Hematopoietic multipotent progenitor cell treated with erythropoietin and hydrocortisone succinate and interleukin-3 and kit ligand, for 15 days (in vitro differentiated cells): ENCODE measurements around the gene ASB18.
"Not testable (repeated sequence)": the region's sequence is repeated elsewhere in the genome, so short reads cannot be mapped to it uniquely, and the experiment has no call there.

Experiments
- DNase-seq: peaks from one replicate; pipeline ENCODE4 v3.0.0-alpha.2; 2015; ENCODE audit warnings: low spot score

ASB18 gene

DNA sequence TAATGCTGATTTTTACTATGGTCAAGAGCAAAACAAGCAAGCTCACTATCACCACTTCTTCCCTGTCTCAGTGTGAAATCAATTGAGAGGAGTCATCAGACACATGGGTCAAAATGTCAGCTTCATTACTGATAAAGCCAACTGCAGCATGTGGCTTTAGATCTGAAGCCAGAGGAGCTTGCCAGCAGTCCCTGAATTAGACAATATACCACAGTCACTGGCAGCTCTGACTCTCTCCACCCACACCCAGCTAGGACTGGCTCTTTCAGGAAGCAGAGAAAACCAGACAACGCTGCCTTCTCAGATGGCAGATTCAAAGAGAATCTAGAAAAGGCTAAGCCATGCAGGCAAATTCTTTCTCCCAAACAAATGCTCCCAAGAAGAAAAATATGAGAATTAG, 20.0 kb upstream of the ASB18 start:
- DNase-seq, result no peak

DNA sequence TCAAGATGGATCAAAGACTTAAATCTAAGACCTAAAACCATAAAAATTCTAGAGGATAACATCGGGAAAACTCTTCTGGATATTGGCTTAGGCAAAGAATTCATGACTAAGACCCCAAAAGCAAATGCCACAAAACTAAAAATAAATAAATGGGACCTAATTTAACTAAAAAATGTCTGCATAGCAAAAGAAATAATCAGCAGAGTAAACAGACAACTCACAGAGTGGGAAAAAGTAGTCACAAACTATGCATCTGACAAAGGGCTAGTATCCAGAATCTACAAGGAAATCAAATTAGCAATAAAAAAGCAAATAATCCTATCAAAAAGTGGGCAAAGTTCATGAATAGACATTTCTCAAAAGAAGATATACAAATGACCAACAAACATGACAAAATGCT, 18.2 kb upstream of the ASB18 start:
- DNase-seq, result no peak

GRCh38 chr2:236281423-236281822, 17.2 kb upstream of the ASB18 start:
- DNase-seq, result no peak

- no peak for DNase-seq
Observed at GRCh38 chr2:236273126-236273525, 8.9 kb upstream of the ASB18 start.

DNA sequence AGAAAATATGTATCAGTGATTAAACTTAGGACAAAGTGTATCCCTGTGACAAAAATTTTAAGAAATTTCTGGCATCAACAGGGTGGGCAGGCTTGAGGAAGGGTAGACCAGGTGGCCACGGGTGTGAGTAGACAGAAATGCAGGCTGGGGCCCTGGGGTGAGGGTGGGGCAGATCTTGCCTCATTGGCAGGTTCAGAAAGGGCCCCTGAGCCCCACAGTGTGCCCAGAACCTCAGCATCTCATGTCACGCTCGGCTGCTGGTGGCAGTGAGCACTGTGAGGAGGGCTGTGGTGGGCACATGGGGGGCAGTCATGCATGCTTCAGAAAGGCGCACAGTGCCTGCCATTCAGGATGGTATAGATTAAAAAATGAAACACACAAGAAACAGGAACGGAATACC, 7.6 kb upstream of the ASB18 start:
- no peak for DNase-seq

DNA sequence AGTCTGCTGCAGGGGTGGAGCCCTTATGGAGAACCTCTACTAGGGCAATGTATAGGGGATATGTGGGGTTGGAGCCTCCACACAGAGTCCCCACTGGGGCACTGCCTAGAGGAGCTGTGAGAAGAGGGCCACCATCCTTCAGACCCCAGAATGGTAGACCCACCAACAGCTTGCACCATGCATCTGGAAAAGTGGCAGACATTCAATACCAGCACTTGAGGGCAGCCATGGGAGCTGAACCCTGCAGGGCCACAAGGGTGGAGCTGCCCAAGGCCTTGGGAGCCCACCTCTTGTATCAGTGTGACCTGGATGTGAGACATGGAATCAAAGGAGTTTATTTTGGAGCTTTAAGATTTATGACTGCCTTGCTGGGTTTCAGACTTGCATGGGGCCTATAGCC, 5.7 kb upstream of the ASB18 start:
- not testable (repeated sequence) for DNase-seq

- no peak for DNase-seq
Observed at GRCh38 chr2:236265675-236266074, 1.5 kb upstream of the ASB18 start.

DNA sequence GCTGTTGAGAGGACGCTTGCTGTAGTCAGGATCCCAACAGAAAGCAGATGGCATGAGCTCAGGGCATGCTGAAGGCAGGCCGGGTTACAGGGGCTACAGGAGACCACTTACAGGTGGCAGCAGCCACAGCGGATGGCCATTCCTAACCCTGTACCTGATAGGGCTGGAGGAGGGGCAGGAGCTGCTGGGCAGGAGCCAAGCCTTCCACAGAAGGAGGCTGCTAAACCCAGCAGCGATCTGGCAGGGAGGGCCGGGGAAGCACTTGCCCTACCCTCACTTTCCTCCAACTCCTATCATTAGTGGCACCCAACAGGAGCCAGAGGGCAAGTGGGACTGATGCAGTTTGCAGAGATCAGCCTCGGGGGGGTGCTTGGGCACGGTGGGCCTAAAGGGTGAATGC, 2.0 kb downstream of the ASB18 start:
- DNase-seq, result no peak

DNA sequence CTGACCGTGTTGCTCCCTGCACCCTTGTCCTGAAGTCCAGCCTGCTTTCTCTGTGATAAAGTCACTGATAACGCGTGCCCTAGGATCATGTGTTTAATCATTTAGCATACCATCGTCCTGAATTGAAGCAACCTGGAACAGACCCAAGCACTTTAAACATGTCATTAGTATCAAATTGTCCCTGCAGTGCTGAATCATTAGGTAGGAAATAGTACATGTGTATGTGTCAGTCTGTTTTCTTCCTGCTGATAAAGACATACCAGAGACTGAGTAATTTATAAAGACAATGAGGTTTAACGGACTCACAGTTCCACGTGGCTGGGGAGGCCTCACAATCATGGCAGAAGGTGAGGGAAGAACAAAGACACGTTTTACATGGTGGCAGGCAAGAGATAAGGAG, 2.8 kb downstream of the ASB18 start:
- no peak for DNase-seq

DNA sequence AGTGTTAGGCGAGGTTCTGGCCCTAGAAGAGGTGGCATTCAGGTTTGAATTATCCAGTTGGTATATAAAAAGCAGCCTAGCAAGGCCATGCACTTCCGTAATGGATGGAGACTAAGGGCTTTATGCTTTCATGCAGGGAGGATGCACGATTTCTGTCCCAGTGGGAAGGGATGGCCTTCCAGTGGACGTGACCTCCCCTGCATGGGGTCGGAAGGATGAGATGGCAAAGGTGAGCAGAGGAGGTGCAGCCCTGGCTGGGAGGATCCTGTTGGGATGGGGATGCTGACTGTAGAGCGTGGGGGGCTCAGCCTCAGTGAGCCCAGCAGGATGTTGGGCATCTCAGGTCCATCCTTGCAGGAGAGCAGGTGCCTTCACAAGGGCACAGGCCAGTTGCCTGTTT, 4.8 kb downstream of the ASB18 start:
- DNase-seq, result no peak

- DNase-seq, result no peak
Observed at GRCh38 chr2:236257575-236257974, 6.6 kb downstream of the ASB18 start.

GRCh38 chr2:236257136-236257535, 7.1 kb downstream of the ASB18 start:
- no peak for DNase-seq

- no peak for DNase-seq
Observed at GRCh38 chr2:236256366-236256985, 7.7 kb downstream of the ASB18 start.

- no peak for DNase-seq
Observed at GRCh38 chr2:236254674-236255073, 9.5 kb downstream of the ASB18 start.

DNA sequence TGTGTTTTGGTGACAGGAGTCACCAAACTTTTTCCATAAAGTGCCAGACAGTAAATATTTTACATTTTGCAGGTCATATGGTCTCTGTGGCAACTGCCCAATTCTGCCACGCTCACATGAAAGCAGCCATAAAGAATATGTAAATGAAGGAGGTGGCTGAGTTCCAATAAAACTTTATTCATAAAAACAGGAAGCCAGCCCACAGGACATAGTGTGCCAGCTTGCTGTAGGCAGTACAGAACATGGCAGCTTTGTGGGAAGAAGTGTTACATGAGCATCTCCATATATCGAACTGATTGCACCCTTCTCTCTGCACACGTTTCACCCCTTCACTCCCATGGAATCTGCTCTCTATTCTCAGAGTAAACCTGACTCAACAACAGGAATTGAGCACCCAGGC, 10.2 kb downstream of the ASB18 start:
- no peak for DNase-seq

DNA sequence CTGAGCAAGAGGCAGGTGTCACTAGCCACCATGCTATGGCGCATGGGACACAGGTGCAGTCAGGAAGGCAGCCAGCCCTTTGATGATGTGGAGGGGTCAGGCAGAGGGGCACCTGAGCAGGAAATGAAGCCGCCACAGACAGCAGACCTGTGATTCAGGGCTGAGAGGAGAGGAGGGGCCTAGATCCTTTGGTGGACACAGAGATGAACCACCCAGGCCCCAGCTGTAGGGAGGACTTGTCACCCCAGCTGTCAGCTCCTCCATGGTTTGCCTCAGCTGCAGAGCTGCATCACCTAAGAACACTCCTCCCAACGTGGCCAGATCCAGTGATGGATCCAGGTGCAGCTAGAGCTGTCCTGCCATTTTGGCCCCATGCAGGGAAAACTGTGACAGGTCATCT, 11.6 kb downstream of the ASB18 start:
- no peak for DNase-seq

DNA sequence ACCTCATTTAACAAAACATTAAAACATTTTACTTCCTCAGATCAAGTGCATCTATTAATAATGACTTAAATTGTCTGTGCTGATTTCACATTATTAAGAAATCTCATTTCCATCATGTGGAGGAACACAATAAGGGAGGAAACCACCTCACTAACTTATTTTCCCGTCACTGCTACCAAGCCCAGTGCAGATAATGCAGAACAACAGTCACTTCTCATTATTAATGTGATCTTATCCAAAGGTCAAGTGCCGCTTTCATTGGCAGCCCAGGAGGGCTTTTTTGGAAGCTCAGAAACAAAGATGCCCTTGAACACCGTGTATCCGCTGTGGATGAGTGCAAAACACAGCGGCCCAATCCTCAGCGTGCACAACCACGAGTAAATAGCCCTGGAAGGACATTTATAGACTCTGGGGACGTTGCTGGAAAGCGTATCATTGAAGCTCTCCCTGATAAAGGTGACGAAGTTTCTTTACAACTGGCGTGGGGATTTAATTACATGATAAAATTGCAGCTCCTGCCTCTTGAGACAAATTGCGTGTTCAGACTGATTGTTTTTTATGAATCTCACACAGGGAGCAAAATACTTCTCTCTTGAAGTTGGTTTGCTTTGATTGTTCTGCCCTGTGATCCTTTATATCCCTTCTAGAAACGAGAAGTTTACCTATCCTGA, 13.2 kb downstream of the ASB18 start:
- no peak for DNase-seq

GRCh38 chr2:236250286-236250685, 13.9 kb downstream of the ASB18 start:
- no peak for DNase-seq

DNA sequence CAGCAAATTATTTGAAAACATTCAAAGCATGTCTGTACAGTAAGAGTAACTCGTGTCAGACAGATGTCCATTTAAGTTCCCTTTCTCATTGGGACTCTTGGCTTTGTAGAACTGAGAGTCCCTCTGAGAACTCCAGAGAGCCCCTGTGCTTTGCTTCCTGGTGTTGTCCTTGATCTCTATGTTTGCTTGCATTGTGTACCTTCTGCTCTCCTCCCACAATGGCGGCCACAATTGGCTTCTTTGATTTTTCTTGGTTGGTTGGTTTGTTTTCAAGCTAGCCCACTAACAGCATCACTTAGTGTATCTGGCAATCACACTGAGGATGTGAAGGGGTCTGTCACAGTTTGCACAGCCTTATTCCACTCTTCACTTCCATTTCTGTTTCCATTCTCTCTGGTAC, 15.1 kb downstream of the ASB18 start:
- no peak for DNase-seq

- DNase-seq, result no peak
Observed at GRCh38 chr2:236246711-236247246, 17.4 kb downstream of the ASB18 start.

GRCh38 chr2:236244256-236244655, 19.9 kb downstream of the ASB18 start:
- no peak for DNase-seq

- DNase-seq, result no peak
Observed at GRCh38 chr2:236242057-236242495, 22.1 kb downstream of the ASB18 start.

DNA sequence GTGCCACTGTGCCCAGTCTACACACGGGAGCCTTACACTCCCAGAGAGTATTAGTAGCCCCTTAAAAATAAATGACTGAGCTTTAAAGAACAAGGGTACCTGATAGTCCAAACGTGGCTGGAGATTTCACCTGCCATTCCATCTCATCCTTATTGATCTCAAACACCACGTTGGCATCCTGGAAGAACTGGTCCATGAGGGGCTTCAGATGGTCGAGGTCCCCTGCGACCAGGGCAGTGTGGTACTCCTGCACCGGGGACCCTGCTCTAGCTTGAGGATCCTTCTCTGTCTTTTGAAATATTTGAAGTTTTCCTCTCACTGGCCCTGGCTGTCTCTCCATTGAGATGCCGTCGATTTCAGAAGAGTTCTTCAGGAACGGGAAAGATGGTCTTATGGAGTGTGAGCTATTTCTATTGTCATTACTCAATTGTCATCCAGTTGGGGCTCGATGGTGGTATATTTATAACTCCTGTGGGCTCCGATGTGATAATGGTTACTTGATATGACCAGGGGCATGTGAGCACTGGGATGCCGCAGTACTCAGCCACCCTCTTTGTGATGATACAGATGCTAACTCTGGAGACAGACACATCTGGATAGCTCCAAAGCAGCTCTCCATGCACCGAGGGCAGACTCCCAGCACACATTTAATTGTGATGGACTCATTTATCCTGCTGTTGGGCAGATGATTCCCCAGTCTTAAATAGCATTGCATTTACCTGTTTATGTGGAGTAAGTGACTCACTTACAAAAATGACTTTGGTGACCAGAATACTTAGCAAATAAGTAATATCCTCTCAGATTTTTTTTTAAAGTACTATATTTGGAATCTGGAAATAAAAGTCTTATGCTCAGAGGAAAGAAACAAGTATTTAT, 22.8 kb downstream of the ASB18 start:
- DNase-seq, result no peak
